ENCODE results near the gene RHBDD3.
"Not testable (repeated sequence)": the region's sequence is repeated elsewhere in the genome, so short reads cannot be mapped to it uniquely, and the experiment has no call there.

RHBDD3 gene

GRCh38 chr22:29247891-29248290 lies 19.9 kb downstream of the RHBDD3 start:
- DNase-seq (ENCODE audit: low spot score) = not testable (repeated sequence)

DNA sequence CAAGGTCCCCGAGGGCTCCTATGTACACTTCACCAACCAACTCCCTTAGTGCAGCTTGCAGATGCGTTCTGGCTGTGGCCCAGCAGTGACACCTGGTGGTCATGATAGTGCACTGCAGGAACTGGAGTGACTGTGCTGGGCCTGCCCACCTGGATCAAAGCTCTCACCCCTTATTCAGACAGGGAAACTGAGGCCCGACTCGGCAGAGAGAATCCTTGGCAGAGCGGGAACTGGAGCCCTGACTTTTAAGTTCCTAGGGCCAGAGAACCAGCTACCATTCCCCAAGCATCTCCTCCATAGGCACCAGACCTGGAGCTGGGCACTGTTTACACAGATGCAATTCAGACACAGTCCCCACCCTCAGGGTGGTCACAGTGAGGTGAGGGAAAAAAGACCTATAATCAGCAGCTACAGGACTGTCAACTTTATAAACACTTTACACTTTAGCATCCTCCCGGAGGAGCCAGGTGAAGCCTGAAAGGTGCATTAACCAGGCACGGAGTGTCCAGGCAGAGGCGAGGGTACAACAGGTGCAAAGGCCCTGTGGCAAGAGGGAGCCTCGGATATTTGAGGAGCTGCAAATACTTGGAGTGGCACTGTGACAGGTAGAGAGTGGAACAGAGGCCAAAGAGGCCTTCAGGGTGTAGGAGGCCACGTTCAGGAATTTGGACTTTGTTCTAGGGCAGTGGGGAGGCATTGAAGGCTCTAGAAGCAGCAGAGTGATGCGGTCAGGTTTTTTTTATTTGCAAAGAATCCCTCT lies 22.0 kb downstream of the RHBDD3 start:
- peak; percentile 59 for DNase-seq (ENCODE audit: low spot score)

GRCh38 chr22:29244785-29245625 lies 22.8 kb downstream of the RHBDD3 start:
- DNase-seq (ENCODE audit: low spot score) = no peak

GRCh38 chr22:29243874-29244446 lies 23.8 kb downstream of the RHBDD3 start:
- no peak for DNase-seq (ENCODE audit: low spot score)

- not testable (repeated sequence) for DNase-seq (ENCODE audit: low spot score)
Observed at GRCh38 chr22:29240481-29240880, 27.3 kb downstream of the RHBDD3 start.

DNA sequence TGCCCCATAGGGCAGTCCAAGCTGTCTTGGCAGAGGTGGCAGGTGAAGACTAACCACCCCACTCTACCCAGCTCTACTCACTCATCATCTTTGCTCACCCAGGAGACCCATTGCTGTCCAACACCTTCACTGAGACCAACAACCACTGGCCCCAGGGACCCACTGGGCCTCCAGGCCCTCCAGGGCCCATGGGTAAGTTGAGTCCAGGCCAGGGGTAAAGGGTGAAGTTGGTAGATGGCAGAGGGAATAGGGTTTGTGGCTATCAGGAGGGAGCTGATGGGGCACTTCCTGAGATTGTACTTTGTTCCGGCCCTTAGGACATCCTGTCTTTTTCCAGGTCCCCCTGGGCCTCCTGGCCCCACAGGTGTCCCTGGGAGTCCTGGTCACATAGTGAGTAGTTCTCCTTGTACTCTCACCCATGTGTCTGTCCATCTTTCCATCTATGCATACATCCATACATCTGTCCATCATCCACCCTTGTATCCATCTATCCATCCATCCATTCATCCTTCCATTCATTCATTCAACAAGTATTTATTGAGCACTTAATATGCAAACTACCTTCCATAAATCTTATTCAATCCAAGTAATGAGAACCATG lies 34.4 kb downstream of the RHBDD3 start:
- DNase-seq (ENCODE audit: low spot score) = no peak

DNA sequence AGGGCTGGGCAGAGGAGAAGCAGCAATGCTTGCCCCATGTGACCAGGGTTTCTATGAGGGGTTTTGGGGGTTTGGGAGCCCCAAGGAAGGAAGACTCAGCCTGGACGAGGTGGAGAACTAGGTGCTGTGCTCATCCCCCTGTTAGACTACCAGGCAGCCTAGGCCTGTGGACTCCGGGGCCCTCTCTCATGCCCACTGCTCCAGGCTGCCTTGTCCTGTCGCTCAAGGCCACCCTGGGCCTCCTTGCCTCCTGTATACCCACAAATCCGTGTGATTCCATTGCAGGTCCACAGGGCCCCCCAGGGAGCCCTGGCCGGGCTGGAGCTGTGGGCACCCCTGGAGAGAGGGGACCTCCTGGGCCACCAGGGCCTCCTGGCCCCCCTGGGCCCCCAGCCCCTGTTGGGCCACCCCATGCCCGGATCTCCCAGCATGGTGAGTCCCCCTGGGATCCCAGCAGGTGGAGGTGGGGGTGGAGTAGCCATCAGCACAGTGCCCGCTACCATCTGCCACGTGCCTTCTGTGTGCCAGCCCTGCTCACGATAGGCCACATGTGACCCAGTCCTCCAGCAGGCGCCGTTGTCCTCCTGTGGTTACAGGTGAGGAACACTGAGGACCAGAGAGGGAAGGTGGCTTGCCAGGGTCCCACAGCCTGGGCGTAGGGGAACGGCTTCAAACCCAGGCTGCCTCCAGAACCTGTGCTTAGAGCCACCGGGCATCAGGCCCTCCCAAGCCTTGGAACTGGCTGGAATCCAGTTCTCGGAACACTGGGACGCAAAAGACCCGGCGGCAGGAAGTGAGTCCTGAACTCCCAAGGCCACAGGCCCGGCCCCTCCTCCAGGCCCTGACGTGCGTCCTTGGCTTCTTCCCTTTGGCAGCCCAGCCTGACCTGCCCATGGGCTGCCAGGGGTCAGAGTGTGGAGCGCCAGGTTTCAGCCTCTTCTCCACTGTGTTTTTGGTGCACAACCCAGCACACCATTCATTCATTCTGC lies 35.5 kb downstream of the RHBDD3 start:
- DNase-seq (ENCODE audit: low spot score) = peak; percentile 48

GRCh38 chr22:29230972-29231875 lies 36.6 kb downstream of the RHBDD3 start:
- DNase-seq (ENCODE audit: low spot score) = no peak

DNA sequence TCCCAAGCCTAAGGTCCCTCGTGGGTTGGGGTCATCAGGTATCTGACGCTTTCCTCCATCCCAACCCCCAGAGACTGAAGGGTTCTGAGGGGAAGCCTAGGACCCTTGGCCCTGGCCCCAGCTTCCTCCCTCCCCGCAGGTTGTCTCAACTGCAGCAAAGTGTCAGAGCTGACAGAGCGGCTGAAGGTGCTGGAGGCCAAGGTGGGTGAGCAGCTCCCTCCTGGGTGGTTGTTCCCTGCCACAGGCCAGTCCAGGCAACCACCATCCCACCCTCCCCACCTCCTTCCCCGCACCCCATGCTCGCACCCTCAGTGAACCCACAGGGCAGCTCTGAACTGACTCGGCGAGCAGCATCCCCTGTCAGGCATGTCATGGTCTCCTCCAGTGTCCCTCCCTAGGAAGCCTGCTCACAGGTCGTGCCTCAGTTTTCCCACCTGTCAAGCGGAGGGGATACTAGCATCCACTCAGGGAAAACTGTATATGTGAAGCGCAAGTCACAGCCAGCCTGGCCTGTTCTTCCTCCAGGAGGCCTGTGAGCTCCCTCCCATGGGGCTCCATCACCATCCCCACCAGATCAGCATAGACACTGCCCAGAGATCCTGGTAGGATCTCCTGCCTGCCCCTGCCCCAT lies 41.3 kb downstream of the RHBDD3 start:
- no peak for DNase-seq (ENCODE audit: low spot score)

- no peak for DNase-seq (ENCODE audit: low spot score)
Observed at GRCh38 chr22:29225422-29226090, 42.2 kb downstream of the RHBDD3 start.

DNA sequence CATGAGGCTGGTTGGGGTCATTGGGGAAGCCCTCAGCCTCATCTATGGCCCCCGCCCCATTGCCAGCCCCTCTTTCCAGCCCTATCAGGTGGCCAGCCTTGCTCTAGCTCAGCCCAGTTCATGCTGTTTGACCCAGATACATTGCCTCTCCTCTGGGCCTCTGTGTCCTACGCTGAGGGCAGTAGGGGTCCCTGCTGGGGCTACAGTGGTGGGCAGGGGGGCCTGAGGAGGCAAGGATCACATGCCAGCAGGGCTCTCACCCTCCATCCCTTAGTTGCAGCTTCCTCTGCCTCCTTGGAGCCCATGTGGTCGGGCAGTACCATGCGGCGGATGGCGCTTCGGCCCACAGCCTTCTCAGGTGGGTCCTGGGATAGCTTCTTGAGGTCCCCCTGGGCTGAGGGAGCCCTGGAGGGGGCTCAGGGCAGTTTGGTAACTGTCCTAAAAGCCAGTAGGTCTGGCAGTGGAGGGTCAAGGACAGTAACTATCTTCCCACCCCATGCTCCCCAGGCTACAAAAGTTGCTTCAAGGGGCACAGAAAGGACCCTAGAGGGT lies 42.8 kb downstream of the RHBDD3 start:
- DNase-seq (ENCODE audit: low spot score) = no peak

DNA sequence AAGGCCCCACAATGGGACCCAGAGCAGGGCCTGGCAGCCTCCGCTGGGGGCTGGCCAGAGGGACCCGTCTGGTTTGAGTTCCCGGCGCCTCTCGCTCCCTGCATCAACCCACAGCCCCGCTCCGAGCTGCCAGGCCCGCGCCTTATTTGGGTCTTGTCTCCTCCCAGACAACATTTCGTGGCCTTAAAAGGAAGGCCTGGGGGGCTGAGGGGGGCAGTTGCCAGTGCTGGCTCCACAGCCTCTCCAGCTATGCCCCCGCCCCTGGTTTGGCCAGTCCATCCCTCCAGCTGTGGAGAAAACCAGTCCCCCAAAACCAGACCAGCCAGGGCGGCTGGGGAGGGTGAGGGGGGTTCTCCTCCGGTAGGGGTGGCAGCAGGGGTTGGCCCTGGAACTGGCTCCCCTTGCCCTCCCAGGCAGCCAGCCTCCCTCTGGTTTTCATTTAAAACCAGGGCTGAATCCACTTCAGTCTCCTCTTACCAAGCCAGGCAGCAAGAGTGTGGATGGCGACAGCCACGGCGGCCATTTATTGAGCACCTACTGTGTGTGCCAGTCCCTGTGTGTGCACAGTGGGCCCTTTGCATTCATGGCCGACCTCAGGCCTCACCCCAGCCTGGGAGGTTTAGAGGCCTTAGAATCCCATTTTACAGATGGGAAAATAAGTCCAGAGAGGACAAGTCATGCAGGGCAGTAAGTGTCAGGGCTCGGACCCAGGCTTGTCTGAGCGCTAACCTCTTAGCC lies 43.5 kb downstream of the RHBDD3 start:
- DNase-seq (ENCODE audit: low spot score) = no peak

DNA sequence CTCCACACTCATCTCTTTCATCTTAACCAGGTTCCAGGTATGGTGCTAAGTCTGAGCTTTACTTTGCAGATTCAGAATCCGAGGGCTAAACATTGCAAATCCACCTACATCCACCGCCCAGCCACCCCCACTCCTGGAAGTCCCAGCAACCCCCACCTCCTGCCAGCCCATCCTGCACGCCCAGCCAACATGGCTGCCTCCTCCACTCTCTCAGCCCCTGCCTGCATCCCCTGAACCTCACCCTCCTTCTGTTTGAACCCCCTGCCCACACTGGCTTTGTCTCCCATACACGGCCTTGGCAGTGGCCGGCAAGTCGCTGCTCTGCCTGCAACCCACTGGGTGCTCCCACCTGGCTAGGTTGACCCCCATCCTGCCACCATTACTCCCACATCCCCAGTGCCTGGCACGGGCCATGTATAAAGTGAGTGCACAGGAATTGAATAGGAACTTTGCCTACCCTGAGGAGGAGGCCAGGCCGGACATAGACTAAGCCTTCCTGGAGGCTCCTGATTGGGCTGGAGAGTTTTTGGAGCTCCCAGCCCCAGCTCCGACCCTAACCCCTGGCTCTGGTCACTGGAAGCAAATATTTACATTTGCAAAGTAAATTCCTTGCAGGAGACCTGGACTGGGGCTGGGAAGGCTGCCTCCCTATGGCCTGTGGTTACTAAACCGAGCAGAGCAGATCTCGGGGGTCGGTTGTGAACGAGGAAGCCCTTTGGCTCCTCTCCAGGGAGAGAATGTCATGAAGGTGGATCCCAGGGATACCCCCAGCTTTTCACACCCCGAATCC lies 47.7 kb downstream of the RHBDD3 start:
- no peak for DNase-seq (ENCODE audit: low spot score)

GRCh38 chr22:29219409-29219782 lies 48.4 kb downstream of the RHBDD3 start:
- not testable (repeated sequence) for DNase-seq (ENCODE audit: low spot score)

DNA sequence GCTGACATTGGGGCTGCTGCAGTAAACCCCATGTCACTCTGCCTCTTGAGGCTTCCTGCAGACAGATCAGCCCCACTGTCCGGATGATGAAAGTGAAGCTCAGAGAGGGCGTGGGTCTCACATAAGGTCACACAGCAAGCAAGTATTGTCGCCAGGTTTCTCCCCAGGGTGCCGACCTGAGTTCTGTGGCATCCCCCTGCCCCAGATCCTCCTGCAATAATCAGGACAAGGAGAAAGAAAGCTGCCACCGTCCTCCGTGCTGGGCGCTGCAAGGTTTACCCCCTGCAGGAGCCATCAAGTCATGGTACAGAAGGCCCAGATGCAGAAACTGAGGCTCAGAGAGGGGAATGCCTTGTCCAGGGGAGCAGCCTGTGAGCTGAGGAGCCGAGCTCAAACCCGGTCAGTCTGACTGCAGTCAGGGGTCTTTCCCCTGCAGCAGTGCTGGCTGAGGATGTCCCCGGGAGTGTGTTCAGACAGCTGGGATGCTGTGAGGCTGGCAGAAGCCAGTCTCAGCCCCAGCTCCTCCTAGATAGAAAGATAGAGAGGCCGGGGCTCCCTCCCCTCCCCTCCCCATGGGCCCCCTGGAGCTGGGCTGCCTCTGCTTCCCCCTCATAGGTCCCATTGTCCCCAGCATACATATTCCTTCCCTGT lies 48.9 kb downstream of the RHBDD3 start:
- DNase-seq (ENCODE audit: low spot score) = no peak

DNA sequence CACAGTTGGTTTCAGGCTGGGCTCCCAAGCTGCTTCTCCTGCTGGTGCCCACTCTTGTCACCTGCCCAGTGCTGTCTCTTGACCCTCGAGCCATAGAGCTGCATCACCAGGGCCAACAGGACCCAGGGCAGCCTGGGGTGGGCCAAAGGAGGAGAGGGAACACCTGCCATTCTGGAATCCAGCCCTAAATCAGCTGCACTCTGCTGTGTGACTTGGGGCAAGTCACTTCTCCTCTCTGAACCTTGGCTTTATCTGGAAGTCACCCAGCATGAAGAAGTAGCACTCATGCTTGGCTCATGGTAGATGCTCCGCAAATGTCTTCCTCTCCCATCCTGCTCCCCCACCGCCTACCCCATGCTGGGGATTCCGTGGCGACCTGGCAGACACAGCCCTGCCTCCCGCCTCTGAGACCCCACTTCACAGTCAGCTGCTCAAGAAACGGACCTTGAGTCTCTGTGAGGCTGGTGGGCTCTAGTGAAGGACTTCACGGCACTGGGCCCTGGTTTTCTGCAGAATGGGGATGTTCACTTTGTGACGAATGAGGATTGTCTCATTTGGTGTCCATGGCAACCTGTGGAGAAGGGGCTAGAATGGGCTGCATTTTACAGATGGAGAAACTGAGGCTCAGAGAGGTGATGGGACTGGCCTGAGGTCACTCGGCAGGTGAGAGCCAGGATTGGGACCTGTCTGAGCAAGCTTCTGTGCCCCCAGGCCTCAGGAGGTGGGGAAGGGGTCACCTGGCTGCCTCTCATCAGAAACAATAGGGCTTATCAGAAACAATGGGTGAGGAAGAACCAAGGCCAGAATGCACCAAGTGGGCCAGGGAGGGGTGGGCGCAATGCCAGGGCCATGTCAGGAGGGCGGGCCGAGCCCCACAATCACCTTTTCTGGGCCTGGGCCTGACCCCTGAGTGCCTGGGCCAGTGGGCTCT lies 49.7 kb downstream of the RHBDD3 start:
- DNase-seq (ENCODE audit: low spot score) = no peak
